OCI-LY7 (cell line): ENCODE results near the gene ACSL3.

Experiments
- CTCF ChIP-seq: fragments of 200-600 bp; sonication (generic); conservative IDR thresholded peaks from 2 replicates; pipeline ENCODE4 v1.5.1; 2014; ENCODE audit warnings: mild to moderate bottlenecking, antibody characterized with exemption, low read length, moderate library complexity, mixed read lengths
- EZH2phosphoT487 ChIP-seq: fragments of 200-600 bp; sonication (generic); IDR thresholded peaks from 2 replicates; pipeline ENCODE4 v1.6.1; 2018; ENCODE audit warnings: low read depth, borderline replicate concordance, mild to moderate bottlenecking, mixed run types, antibody characterized with exemption, low read length, moderate library complexity, mixed read lengths

DNA sequence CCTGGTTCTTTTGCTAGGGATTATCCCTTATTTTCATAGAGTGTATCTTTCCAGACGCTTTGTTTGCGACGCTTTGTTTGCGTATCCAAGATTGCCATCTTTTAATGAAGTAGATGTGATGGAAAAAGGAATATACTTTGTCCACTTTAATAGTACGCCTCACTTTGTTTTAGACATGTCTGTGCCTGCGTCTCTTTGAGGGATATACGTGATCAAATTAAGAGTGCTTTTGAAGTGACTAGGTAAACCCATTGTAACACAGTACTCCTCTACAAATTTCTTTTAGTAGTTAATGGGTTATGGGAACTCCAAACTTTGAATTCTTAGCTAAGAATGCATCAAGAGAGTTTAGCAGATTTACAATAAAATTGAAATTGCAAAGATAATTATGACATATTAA is 27.9 kb downstream of the ACSL3 start:
- TF ChIP-seq CTCF (no peak), EZH2phosphoT487 (no peak)
